Suprapubic skin (tissue), 4 donors: Measurements from ENCODE around the gene GULP1.

Experiments
- CTCF ChIP-seq, 2 donors: fragments of 200-600 bp in 1 of 2; fragments of 450-650 bp in 1 of 2; sonication (generic) in 1 of 2; IDR thresholded peaks; one replicate each; pipeline ENCODE4 v1.5.1; 2016 to 2019; ENCODE audit warnings: antibody characterized with exemption in 2 of 2, mild to moderate bottlenecking in 1 of 2, moderate library complexity in 1 of 2
- POLR2A ChIP-seq, 2 donors: fragments of 450-650 bp; IDR thresholded peaks; one replicate each; pipeline ENCODE4 v1.6.1; 2017; ENCODE audit warnings: antibody characterized with exemption in 2 of 2, mild to moderate bottlenecking in 2 of 2, moderate library complexity in 2 of 2
- POLR2AphosphoS5 ChIP-seq, 3 donors: sonication (generic); formaldehyde crosslinking; IDR thresholded peaks; one replicate each; pipeline ENCODE4 v1.6.1; 2017; ENCODE audit warnings: antibody characterized with exemption in 3 of 3

GRCh38 chr2:188345831-188346458 is 54.3 kb downstream of the GULP1 start:
- TF ChIP-seq CTCF (IDR thresholded peaks at IDR 0.05), result no peak
- no peak for TF ChIP-seq POLR2AphosphoS5 (IDR thresholded peaks at IDR 0.05)
- no peak for TF ChIP-seq POLR2A (IDR thresholded peaks at IDR 0.05)
